Vagina (tissue), 2 donors: Measurements from ENCODE around the gene ISOC2. TPM values are rescaled to one million over a fixed set of nuclear protein-coding genes. Genes with fewer than 3 reads are reported as not detected.

Source experiments
- DNase-seq, 2 donors: peaks; one replicate each; pipeline ENCODE4 v3.0.0-alpha.2; 2017; ENCODE audit errors: extremely low spot score in 2 of 2
- H3K27ac ChIP-seq: fragments of 200-600 bp; sonication (generic); one replicate; pipeline ENCODE4 v1.5.1; 2019
- H3K27me3 ChIP-seq: fragments of 200-600 bp; sonication (generic); one replicate; pipeline ENCODE4 v1.5.1; 2019
- H3K36me3 ChIP-seq, 2 donors: fragments of 200-600 bp; sonication (generic); one replicate each; pipeline ENCODE4 v1.5.1; 2017 to 2019
- H3K4me1 ChIP-seq: fragments of 200-600 bp; sonication (generic); one replicate; pipeline ENCODE4 v1.5.1; 2019
- H3K4me3 ChIP-seq, 2 donors: fragments of 200-600 bp; sonication (generic); 1 replicate in 1 of 2; 2 replicates in 1 of 2; pipeline ENCODE4 v1.5.1; 2016 to 2019
- H3K9me3 ChIP-seq: fragments of 200-600 bp; sonication (generic); one replicate; pipeline ENCODE4 v1.5.1; 2019
- CTCF ChIP-seq, 3 experiments: fragments of 450-650 bp in 2 of 3; fragments of 200-600 bp in 1 of 3; sonication (generic) in 1 of 3; IDR thresholded peaks; one replicate each; pipeline ENCODE4 v1.5.1; 2017 to 2019; ENCODE audit warnings: antibody characterized with exemption in 3 of 3, mild to moderate bottlenecking in 2 of 3, moderate library complexity in 2 of 3
- POLR2A ChIP-seq, 2 donors: fragments of 450-650 bp; IDR thresholded peaks; one replicate each; pipeline ENCODE4 v1.6.1; 2017; ENCODE audit warnings: antibody characterized with exemption in 2 of 2, mild to moderate bottlenecking in 2 of 2, moderate library complexity in 2 of 2
- POLR2AphosphoS5 ChIP-seq, 2 donors: sonication (generic); formaldehyde crosslinking; IDR thresholded peaks; one replicate each; pipeline ENCODE4 v1.9.0; 2017; ENCODE audit warnings: antibody characterized with exemption in 2 of 2, mild to moderate bottlenecking in 2 of 2, low read depth in 1 of 2; ENCODE audit not compliant: insufficient read depth in 1 of 2
- intact Hi-C: fragments of 100-400 bp; cut with DNase I; formaldehyde crosslinking; loops from one replicate; pipeline ENCODE4 v1.15.1; 2023
- total RNA-seq: library from RNA; depleted of rRNA; stranded (reverse); fragments of >200 nt; gene quantifications from one replicate; pipeline ENCODE4 v1.2.3, GENCODE V29; 2016

ISOC2 gene
- total RNA-seq, 1 donor from 2014 or later, result 61.4 TPM

DNA sequence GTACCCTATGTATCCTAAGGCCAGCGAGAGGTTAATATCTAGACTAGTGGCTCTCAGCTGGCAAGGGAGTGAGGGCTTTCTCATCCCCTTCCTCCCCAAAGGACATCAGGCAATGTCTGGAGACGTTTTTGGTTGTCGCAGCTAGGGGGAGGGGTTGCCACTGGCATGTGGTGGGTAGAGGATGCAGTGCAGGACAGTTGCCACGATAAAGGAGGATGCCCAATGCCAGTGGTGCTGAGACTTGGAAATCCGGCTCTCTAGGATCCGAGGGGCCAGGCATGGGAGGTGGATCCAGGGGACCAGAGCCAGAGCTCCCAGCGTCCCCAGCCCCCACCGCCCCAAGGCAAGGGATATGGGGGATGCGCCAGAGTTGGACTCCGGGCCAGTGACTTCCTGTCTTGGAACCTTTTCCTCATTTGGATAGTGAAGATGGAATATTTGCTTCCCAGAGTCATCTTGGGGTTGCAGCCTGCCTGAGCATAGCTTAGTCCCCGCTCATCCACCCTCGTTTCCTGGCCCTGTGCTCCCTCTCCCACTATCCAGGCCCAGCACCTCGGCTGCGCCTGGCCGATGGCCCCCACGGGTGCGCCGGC, 31.7 kb upstream of the ISOC2 start:
- DNase-seq, result no peak

GRCh38 chr19:55492362-55492944, 31.0 kb upstream of the ISOC2 start:
- Histone ChIP-seq H3K4me1 (peaks cover 60% of the 10 kb centered on the region), H3K27me3 (no peaks in the 10 kb centered on the region), H3K27ac (peak overlapping the region; percentile 96), H3K4me3 (no peak overlapping the region), H3K9me3 (no peaks in the 10 kb centered on the region), H3K36me3 (no peaks in the 10 kb centered on the region)
- TF ChIP-seq CTCF (IDR thresholded peaks at IDR 0.05) (no peak), POLR2AphosphoS5 (IDR thresholded peaks at IDR 0.05; ENCODE audit: insufficient read depth in 1 of 2, low read depth in 1 of 2) (no peak), POLR2A (IDR thresholded peaks at IDR 0.05) (no peak)
- no peak for DNase-seq
- intact Hi-C loops, result no loop called here

More for the DNA sequence above, 31.7 kb upstream of the ISOC2 start:
- Histone ChIP-seq H3K9me3 (no peaks in the 10 kb centered on the region), H3K4me1 (peaks cover 53% of the 10 kb centered on the region), H3K36me3 (no peaks in the 10 kb centered on the region), H3K27me3 (no peaks in the 10 kb centered on the region), H3K27ac (peak overlapping the region; percentile 96), H3K4me3 (peak overlapping the region; percentile 48 to 54)
- intact Hi-C loops, result no loop called here
- no peak for TF ChIP-seq CTCF (IDR thresholded peaks at IDR 0.05)
- TF ChIP-seq POLR2AphosphoS5 (IDR thresholded peaks at IDR 0.05; ENCODE audit: insufficient read depth in 1 of 2, low read depth in 1 of 2), result peak; percentile 13 to 51
- peak in 1 of 2 donors; percentile 25 for TF ChIP-seq POLR2A (IDR thresholded peaks at IDR 0.05)

- Histone ChIP-seq H3K4me1 (peaks cover 67% of the 10 kb centered on the region), H3K27ac (peak overlapping the region; percentile 95)
- intact Hi-C loops, result no loop called here
These were observed 30.3 kb upstream of the ISOC2 start for GRCh38 chr19:55491546-55492360.

DNA sequence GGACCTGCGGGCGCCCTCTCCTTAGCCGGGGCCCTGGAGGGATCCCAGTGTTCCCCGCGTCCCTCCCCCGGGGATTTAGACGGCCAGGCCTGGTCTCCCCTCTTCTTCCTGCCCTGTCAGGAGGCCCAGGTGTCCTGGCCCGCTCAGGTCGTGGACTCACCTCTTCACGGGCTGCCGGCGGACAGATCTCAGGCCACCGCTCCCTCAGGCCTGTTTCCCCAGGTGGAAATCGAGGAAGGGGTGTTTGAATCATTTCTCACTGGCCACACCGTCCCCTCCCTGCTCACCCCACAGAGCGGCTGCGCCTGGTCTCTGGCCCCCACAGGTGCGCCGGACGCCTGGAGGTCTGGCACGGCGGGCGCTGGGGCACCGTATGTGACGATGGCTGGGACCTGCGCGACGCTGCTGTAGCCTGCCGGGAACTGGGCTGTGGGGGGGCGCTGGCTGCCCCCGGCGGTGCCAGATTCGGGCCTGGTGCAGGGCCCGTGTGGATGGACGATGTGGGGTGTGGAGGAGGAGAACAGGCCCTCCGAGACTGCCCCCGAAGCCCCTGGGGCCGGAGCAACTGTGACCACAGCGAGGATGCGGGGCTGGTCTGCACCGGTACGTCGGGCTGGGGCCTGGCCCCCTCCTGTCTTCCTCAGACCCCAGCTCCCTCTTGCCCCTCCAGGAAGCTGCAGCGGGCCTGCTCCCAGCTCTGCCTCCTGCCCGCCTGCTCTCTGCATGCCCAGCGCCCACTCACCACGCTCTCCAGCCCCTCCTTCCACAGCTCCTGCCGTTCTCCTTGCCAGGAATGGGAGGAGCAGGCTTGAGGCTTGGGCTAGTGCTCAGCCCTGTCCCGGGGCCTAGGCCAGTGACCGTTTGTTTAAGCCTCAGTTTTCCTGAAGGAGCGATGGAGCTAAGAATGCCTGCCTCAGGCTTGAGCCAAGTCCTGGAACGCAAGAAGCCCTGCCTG, 29.3 kb upstream of the ISOC2 start:
- peak overlapping the region; percentile 95 for H3K27ac ChIP-seq
- TF ChIP-seq CTCF (IDR thresholded peaks at IDR 0.05) (no peak), POLR2A (IDR thresholded peaks at IDR 0.05) (no peak), POLR2AphosphoS5 (IDR thresholded peaks at IDR 0.05; ENCODE audit: insufficient read depth in 1 of 2, low read depth in 1 of 2) (no peak)
- no peaks in the 10 kb centered on the region for H3K27me3 ChIP-seq
- no peak for DNase-seq
- no peaks in the 10 kb centered on the region for H3K9me3 ChIP-seq
- intact Hi-C loops, result no loop called here
- peaks cover 76% of the 10 kb centered on the region for H3K4me1 ChIP-seq
- H3K36me3 ChIP-seq, result no peaks in the 10 kb centered on the region
- H3K4me3 ChIP-seq, result no peak overlapping the region

More at GRCh38 chr19:55491546-55492360, 30.3 kb upstream of the ISOC2 start:
- H3K36me3 ChIP-seq, result no peaks in the 10 kb centered on the region
- no peak for DNase-seq
- no peaks in the 10 kb centered on the region for H3K9me3 ChIP-seq
- no peaks in the 10 kb centered on the region for H3K27me3 ChIP-seq
- H3K4me3 ChIP-seq, result no peak overlapping the region
- TF ChIP-seq CTCF (IDR thresholded peaks at IDR 0.05), result no peak
- no peak for TF ChIP-seq POLR2A (IDR thresholded peaks at IDR 0.05)
- peak in 1 of 2 donors; percentile 11 for TF ChIP-seq POLR2AphosphoS5 (IDR thresholded peaks at IDR 0.05; ENCODE audit: insufficient read depth in 1 of 2, low read depth in 1 of 2)
